IMR-90 (cell line): ENCODE data around the gene B3GALT4. TPM values are rescaled to one million over a fixed set of nuclear protein-coding genes. Genes with fewer than 3 reads are reported as not detected.

ENCODE experiments used
- ATAC-seq: fragments of 200-7000 bp; cut with Tn5 transposase; 2 replicates; pipeline ENCODE4 v1.9.1; 2020; ENCODE audit warnings: low read depth, mild to moderate bottlenecking, moderate library complexity
- BruUV-seq: library from RNA; stranded (reverse); fragments of 400-500 nt; replicated peaks from 2 replicates; lab custom pipeline; 2021; lab: Mats Ljungman, UMichigan
- CTCF ChIA-PET: fragments of 300-600 bp; formaldehyde crosslinking; extraction: SDS; loops from one replicate; lab custom pipeline; 2021; ENCODE audit warnings: antibody characterized with exemption; lab: Yijun Ruan, JAX
- POLR2A ChIA-PET: fragments of 300-600 bp; sonication (Branson Sonifier 250); formaldehyde crosslinking; loops from one replicate; lab custom pipeline; 2022; ENCODE audit warnings: antibody characterized with exemption; ENCODE audit not compliant: unreplicated experiment; lab: Charles Lee
- DNase-seq: peaks from one replicate; pipeline ENCODE4 v3.0.0; 2013
- H2AFZ ChIP-seq: replicated peaks from 2 replicates; pipeline ENCODE3; 2013; ENCODE audit warnings: low read length, mild to moderate bottlenecking; ENCODE audit not compliant: poor library complexity
- H2AK5ac ChIP-seq: 2 replicates; pipeline ENCODE4 v1.6.1; 2013; ENCODE audit warnings: low read depth, low read length, inconsistent platforms
- H2AK9ac ChIP-seq: replicated peaks from 2 replicates; pipeline ENCODE3; 2013; ENCODE audit warnings: mild to moderate bottlenecking, low read depth, low read length, moderate library complexity; ENCODE audit not compliant: poor library complexity
- H2BK120ac ChIP-seq: 2 replicates; pipeline ENCODE4 v1.6.1; 2013; ENCODE audit warnings: low read depth, low read length, inconsistent platforms
- H2BK15ac ChIP-seq: 3 replicates; pipeline ENCODE4 v1.6.1; 2013; ENCODE audit warnings: low read depth, low read length, inconsistent platforms
- H2BK20ac ChIP-seq: 2 replicates; pipeline ENCODE4 v1.6.1; 2013; ENCODE audit warnings: low read depth, mild to moderate bottlenecking, inconsistent platforms, low read length, moderate library complexity
- H2BK5ac ChIP-seq: 2 replicates; pipeline ENCODE4 v1.6.1; 2013; ENCODE audit warnings: mild to moderate bottlenecking, low read depth, low read length, inconsistent platforms; ENCODE audit not compliant: poor library complexity, severe bottlenecking
- H3K14ac ChIP-seq: replicated peaks from 2 replicates; pipeline ENCODE4 v1.6.1; 2013; ENCODE audit warnings: low read depth, low read length, inconsistent platforms
- H3K18ac ChIP-seq: 2 replicates; pipeline ENCODE4 v1.6.1; 2013; ENCODE audit warnings: low read depth, low read length, control low read depth
- H3K23ac ChIP-seq: 2 replicates; pipeline ENCODE4 v1.6.1; 2013; ENCODE audit warnings: low read depth, low read length, inconsistent platforms
- H3K27ac ChIP-seq: 2 replicates; pipeline ENCODE4 v1.5.1; 2013; ENCODE audit warnings: mild to moderate bottlenecking, control low read depth, low read length; ENCODE audit not compliant: insufficient read depth
- H3K27me3 ChIP-seq: 2 replicates; pipeline ENCODE4 v1.6.1; 2013; ENCODE audit warnings: low read length; ENCODE audit not compliant: control insufficient read depth, insufficient read depth
- H3K36me3 ChIP-seq: 2 replicates; pipeline ENCODE4 v1.6.1; 2013; ENCODE audit warnings: low read length, mixed read lengths; ENCODE audit not compliant: control insufficient read depth, insufficient read depth
- H3K4ac ChIP-seq: 2 replicates; pipeline ENCODE4 v1.6.1; 2013; ENCODE audit warnings: low read depth, low read length, inconsistent platforms
- H3K4me1 ChIP-seq: 2 replicates; pipeline ENCODE4 v1.6.1; 2013; ENCODE audit warnings: low read length, mixed read lengths; ENCODE audit not compliant: control insufficient read depth, insufficient read depth
- H3K4me2 ChIP-seq: 2 replicates; pipeline ENCODE4 v1.6.1; 2013; ENCODE audit warnings: low read depth, mild to moderate bottlenecking, control low read depth, low read length, moderate library complexity
- H3K4me3 ChIP-seq: 2 replicates; pipeline ENCODE4 v1.5.1; 2013; ENCODE audit warnings: low read depth, mild to moderate bottlenecking, control low read depth, low read length, moderate library complexity; ENCODE audit not compliant: insufficient read depth
- H3K56ac ChIP-seq: 2 replicates; pipeline ENCODE4 v1.6.1; 2013; ENCODE audit warnings: low read length, inconsistent platforms; ENCODE audit not compliant: insufficient read depth; ENCODE audit errors: extremely low read depth
- H3K79me1 ChIP-seq, 2 experiments: 2 replicates each; pipeline ENCODE4 v1.6.1; 2013; ENCODE audit warnings: low read length in 2 of 2, inconsistent platforms in 1 of 2, low read depth in 1 of 2
- H3K9ac ChIP-seq: 2 replicates; pipeline ENCODE4 v1.6.1; 2013; ENCODE audit warnings: low read depth, low read length, control low read depth
- H3K9me1 ChIP-seq: 2 replicates; pipeline ENCODE4 v1.6.1; 2013; ENCODE audit warnings: low read length, inconsistent platforms; ENCODE audit not compliant: insufficient read depth
- H3K9me3 ChIP-seq: 2 replicates; pipeline ENCODE4 v1.6.1; 2013; ENCODE audit warnings: low read length; ENCODE audit not compliant: control insufficient read depth, insufficient read depth
- H4K20me1 ChIP-seq: 2 replicates; pipeline ENCODE4 v1.6.1; 2013; ENCODE audit warnings: low read length, inconsistent platforms; ENCODE audit not compliant: insufficient read depth
- H4K5ac ChIP-seq: 2 replicates; pipeline ENCODE4 v1.6.1; 2013; ENCODE audit warnings: mild to moderate bottlenecking, low read depth, low read length, control low read depth
- H4K8ac ChIP-seq, 2 experiments: 2 replicates each; pipeline ENCODE4 v1.6.1; 2013; ENCODE audit warnings: low read depth in 2 of 2, low read length in 2 of 2, control low read depth in 1 of 2, inconsistent platforms in 1 of 2
- H4K91ac ChIP-seq: 2 replicates; pipeline ENCODE4 v1.6.1; 2013; ENCODE audit warnings: low read depth, low read length, inconsistent platforms; ENCODE audit not compliant: insufficient read depth
- BHLHE40 ChIP-seq: fragments of 150-350 bp; IDR thresholded peaks from 2 replicates; pipeline ENCODE4 v1.6.1; 2016; ENCODE audit warnings: mild to moderate bottlenecking, low read depth, low read length
- CEBPB ChIP-seq: IDR thresholded peaks from 2 replicates; pipeline ENCODE4 v1.6.1; 2012; ENCODE audit warnings: low read depth, low read length, improper control_type of control experiment
- CHD1 ChIP-seq: IDR thresholded peaks from 2 replicates; pipeline ENCODE4 v1.6.1; 2012; ENCODE audit warnings: low read depth, low read length, improper control_type of control experiment
- CTCF ChIP-seq: conservative IDR thresholded peaks from 2 replicates; pipeline ENCODE4 v1.5.1; 2012; ENCODE audit warnings: mild to moderate bottlenecking, low read depth, low read length, improper control_type of control experiment
- FOS ChIP-seq: fragments of 150-350 bp; IDR thresholded peaks from 2 replicates; pipeline ENCODE4 v1.6.1; 2016; ENCODE audit warnings: low read depth, low read length
- MAZ ChIP-seq: IDR thresholded peaks from 2 replicates; pipeline ENCODE4 v1.6.1; 2012; ENCODE audit warnings: low read depth, mild to moderate bottlenecking, low read length, improper control_type of control experiment, moderate library complexity, borderline replicate concordance
- MXI1 ChIP-seq: IDR thresholded peaks from 2 replicates; pipeline ENCODE4 v1.6.1; 2012; ENCODE audit warnings: low read depth, mild to moderate bottlenecking, low read length, moderate library complexity, borderline replicate concordance
- NFE2L2 ChIP-seq: fragments of 150-350 bp; IDR thresholded peaks from 2 replicates; pipeline ENCODE4 v1.6.1; 2016; ENCODE audit warnings: low read depth, mild to moderate bottlenecking, low read length
- POLR2A ChIP-seq: IDR thresholded peaks from 2 replicates; pipeline ENCODE4 v1.6.1; 2012; ENCODE audit warnings: mild to moderate bottlenecking, low read depth, low read length
- RCOR1 ChIP-seq: IDR thresholded peaks from 2 replicates; pipeline ENCODE4 v1.6.1; 2012; ENCODE audit warnings: mild to moderate bottlenecking, low read length, improper control_type of control experiment; ENCODE audit not compliant: insufficient replicate concordance
- RFX5 ChIP-seq: IDR thresholded peaks from 2 replicates; pipeline ENCODE4 v1.8.0; 2012; ENCODE audit warnings: low read depth, mild to moderate bottlenecking, low read length, moderate library complexity
- SMC3 ChIP-seq: fragments of 150-350 bp; IDR thresholded peaks from 2 replicates; pipeline ENCODE4 v1.6.1; 2016; ENCODE audit warnings: low read depth, mild to moderate bottlenecking, antibody characterized with exemption, low read length, moderate library complexity
- WGBS, 2 experiments: methylation state at CpG; one replicate each; pipeline versions ENCODE4 v1.1.5 to v1.1.7; 2013; ENCODE audit warnings: missing lambda C conversion rate in 2 of 2; ENCODE audit not compliant: insufficient read length in 1 of 2; ENCODE audit errors: extremely low coverage in 2 of 2; 5-methylcytosine and 5-hydroxymethylcytosine counted together
- dilution Hi-C: fragments of 300-500 bp; cut with HindIII; formaldehyde crosslinking; loops from one replicate; pipeline ENCODE4 v1.14.3; 2018; ENCODE audit warnings: low sequenced_read_pairs; ENCODE audit not compliant: unreplicated experiment
- in situ Hi-C: fragments of 300-500 bp; cut with MboI; formaldehyde crosslinking; loops from 3 replicates; pipeline ENCODE4 v1.14.3; 2019; ENCODE audit warnings: low sequenced_read_pairs, inconsistent platforms, mixed read lengths
- intact Hi-C: fragments of 100-400 bp; cut with micrococcal nuclease; formaldehyde crosslinking; loops from 2 replicates; pipeline ENCODE4 v1.10.0; 2022
- polyA plus RNA-seq, 3 experiments: library from polyadenylated mRNA; depleted of rRNA; stranded (reverse); fragments of >200 nt; gene quantifications; 2 replicates each; pipeline ENCODE4 v1.2.3, GENCODE V29; 2012; ENCODE audit warnings: low replicate concordance in 1 of 3
- total RNA-seq: library from RNA; depleted of rRNA; stranded (reverse); fragments of >200 nt; gene quantifications from 2 replicates; pipeline ENCODE4 v1.2.3, GENCODE V29; 2012
- TF ChIP-seq, protein P1 (sequence below): fragments of 150-350 bp; IDR thresholded peaks from 2 replicates; pipeline ENCODE4 v1.6.1; 2016; ENCODE audit warnings: low read depth, mild to moderate bottlenecking, low read length, moderate library complexity, borderline replicate concordance

B3GALT4 gene
- total and polyA plus RNA-seq, 2 of the 4 experiments (the other 2 are of a cell fraction) = 0.70 to 0.72 TPM

DNA sequence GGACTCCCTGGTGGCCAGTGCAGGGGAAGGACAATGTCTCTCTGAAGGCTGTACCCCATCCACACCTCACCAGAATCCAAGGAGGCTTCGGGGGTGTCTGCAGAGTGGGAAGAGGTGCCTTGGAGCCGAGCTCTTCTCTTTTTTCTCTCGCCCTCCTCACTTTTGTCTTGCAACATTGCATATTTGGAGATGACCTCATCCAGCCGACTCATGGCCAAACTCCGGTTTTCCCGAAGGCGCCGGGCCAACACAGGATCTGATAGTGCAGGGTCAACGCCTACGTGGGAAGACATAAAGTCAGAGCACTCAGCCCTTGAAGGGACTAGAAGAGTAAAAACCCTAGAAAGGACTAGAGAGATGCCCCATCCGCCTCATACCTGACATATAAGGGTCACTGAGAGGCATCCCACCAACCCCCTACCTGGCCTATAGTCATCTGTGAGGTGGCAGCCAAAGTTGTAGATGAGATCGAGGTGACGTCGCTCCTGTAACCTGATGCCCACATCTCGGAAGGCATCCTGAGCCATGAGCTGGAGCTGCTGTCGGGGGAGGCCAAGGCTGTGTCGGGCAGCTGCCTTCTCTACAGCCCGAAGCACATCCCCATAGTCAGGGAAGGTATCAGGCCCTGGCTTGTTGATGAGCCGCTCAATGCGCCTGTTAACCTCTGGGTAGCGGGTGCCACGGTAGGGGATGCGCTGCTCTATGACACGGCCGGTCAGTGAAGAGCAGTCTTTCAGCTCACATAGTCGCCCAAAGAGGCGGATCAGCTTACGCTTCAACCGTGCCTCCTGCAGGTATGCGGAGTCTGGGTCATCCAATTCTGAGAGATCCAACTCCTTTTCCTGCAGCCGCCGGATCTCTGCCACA is 43.6 kb downstream of the B3GALT4 start:
- peak overlapping the region; percentile 98 for H2AK9ac ChIP-seq
- H2BK20ac ChIP-seq = peak overlapping the region; percentile 89
- H3K4ac ChIP-seq = peak overlapping the region; percentile 98
- H3K18ac ChIP-seq = peak overlapping the region; percentile 74
- in situ Hi-C loops (no loop called here), dilution Hi-C loops (no loop called here), intact Hi-C loops (no loop called here)
- CTCF ChIA-PET = no interaction called here
- H2BK5ac ChIP-seq = peak overlapping the region; percentile 97
- WGBS, 2 experiments = 78% methylated on average over 17 of the region's 32 CpGs; no CpG with 5 or more reads in 1 of the 2 experiments
- peaks cover 31% of the 10 kb centered on the region for H3K4me1 ChIP-seq
- DNase-seq (peak; percentile 96), ATAC-seq (peak; percentile 8)
- H3K79me1 ChIP-seq = peaks cover 30 to 58% of the 10 kb centered on the region in 2 experiments
- H4K20me1 ChIP-seq = peaks cover 10% of the 10 kb centered on the region
- peak overlapping the region; percentile 89 for H3K9ac ChIP-seq
- H3K23ac ChIP-seq = peak overlapping the region; percentile 96
- H3K27me3 ChIP-seq = no peaks in the 10 kb centered on the region
- peak overlapping the region; percentile 78 for H3K4me2 ChIP-seq
- H4K91ac ChIP-seq = peak overlapping the region; percentile 96
- H2BK15ac ChIP-seq = peak overlapping the region; percentile 90
- H2BK120ac ChIP-seq = peak overlapping the region; percentile 93
- H3K14ac ChIP-seq = peak overlapping the region; percentile 95
- H3K9me1 ChIP-seq = peaks cover 17% of the 10 kb centered on the region
- peak overlapping the region; percentile 25 for H3K4me3 ChIP-seq
- POLR2A ChIA-PET = interaction anchor here (1.0 kb wide), 1 partner anchor 349 kb away, joined by 4 read pairs; no protein-coding TSS in a partner anchor
- H3K56ac ChIP-seq = peak overlapping the region; percentile 84
- H4K5ac ChIP-seq = peak overlapping the region; percentile 80
- H4K8ac ChIP-seq = peak overlapping the region; percentile 83 to 93
- H2AK5ac ChIP-seq = peak overlapping the region; percentile 99
- H3K9me3 ChIP-seq = no peaks in the 10 kb centered on the region
- H3K27ac ChIP-seq = peak overlapping the region; percentile 98
- H3K36me3 ChIP-seq = peaks cover 28% of the 10 kb centered on the region
- H2AFZ ChIP-seq = peak overlapping the region; percentile 71
- no TSS peak for BruUV-seq
- TF ChIP-seq MXI1 (no peak), CTCF (no peak), MAZ (0 out of 2 replicates have a peak, but pooled peaks have one; percentile 0), BHLHE40 (0 out of 2 replicates have a peak, but pooled peaks have one; percentile 4), CEBPB (peak; percentile 98), FOS (no peak; the same call in none of the 2 replicates), CHD1 (no peak), RFX5 (no peak), SMC3 (no peak), RCOR1 (no peak), POLR2A (peak; percentile 67; the same call in 1 of the 2 replicates), NFE2L2 (peak; percentile 55; the same call in 1 of the 2 replicates)
- TF ChIP-seq, protein P1, sequence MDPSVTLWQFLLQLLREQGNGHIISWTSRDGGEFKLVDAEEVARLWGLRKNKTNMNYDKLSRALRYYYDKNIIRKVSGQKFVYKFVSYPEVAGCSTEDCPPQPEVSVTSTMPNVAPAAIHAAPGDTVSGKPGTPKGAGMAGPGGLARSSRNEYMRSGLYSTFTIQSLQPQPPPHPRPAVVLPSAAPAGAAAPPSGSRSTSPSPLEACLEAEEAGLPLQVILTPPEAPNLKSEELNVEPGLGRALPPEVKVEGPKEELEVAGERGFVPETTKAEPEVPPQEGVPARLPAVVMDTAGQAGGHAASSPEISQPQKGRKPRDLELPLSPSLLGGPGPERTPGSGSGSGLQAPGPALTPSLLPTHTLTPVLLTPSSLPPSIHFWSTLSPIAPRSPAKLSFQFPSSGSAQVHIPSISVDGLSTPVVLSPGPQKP = no peak
